Measurements from ENCODE around the gene EFCAB11.

DNA sequence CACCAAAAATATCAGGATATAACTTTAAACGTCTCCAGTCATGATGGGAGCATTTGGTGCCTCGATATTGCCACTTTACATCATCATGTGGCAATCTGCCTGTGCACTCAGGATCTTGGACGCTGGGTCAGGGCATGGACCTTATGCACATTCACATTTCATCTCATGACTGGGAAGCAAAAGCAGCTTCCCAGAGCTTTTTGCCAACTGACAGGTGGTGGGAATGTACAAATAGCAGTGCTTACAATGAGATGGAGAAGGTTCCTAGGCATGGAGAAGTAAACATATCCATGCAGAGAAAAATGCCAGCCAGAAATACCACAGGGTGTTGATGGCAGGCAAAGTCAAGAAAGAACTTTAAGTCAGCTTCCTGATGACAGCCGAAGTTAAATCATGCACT, 30.3 kb downstream of the EFCAB11 start:
- TF ChIP-seq EP300 (IDR thresholded peaks at IDR 0.05; ENCODE audit: borderline replicate concordance) (no peak), RAD21 (IDR thresholded peaks at IDR 0.05; ENCODE audit: low read depth) (no peak), YY1 (IDR thresholded peaks at IDR 0.05; ENCODE audit: low read depth) (no peak), NFIC (IDR thresholded peaks at IDR 0.05) (no peak), TEAD4 (IDR thresholded peaks at IDR 0.05) (no peak), CEBPB (IDR thresholded peaks at IDR 0.05) (no peak), EGR1 (IDR thresholded peaks at IDR 0.05) (no peak), FOXM1 (IDR thresholded peaks at IDR 0.05; ENCODE audit: borderline replicate concordance, low read depth) (no peak), TCF12 (IDR thresholded peaks at IDR 0.05; ENCODE audit: low read depth) (no peak), CREB1 (IDR thresholded peaks at IDR 0.05; ENCODE audit: low read depth) (no peak)
- TF ChIP-seq, protein P1, sequence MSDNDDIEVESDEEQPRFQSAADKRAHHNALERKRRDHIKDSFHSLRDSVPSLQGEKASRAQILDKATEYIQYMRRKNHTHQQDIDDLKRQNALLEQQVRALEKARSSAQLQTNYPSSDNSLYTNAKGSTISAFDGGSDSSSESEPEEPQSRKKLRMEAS (IDR thresholded peaks at IDR 0.05) = no peak
- TF ChIP-seq, protein P2, sequence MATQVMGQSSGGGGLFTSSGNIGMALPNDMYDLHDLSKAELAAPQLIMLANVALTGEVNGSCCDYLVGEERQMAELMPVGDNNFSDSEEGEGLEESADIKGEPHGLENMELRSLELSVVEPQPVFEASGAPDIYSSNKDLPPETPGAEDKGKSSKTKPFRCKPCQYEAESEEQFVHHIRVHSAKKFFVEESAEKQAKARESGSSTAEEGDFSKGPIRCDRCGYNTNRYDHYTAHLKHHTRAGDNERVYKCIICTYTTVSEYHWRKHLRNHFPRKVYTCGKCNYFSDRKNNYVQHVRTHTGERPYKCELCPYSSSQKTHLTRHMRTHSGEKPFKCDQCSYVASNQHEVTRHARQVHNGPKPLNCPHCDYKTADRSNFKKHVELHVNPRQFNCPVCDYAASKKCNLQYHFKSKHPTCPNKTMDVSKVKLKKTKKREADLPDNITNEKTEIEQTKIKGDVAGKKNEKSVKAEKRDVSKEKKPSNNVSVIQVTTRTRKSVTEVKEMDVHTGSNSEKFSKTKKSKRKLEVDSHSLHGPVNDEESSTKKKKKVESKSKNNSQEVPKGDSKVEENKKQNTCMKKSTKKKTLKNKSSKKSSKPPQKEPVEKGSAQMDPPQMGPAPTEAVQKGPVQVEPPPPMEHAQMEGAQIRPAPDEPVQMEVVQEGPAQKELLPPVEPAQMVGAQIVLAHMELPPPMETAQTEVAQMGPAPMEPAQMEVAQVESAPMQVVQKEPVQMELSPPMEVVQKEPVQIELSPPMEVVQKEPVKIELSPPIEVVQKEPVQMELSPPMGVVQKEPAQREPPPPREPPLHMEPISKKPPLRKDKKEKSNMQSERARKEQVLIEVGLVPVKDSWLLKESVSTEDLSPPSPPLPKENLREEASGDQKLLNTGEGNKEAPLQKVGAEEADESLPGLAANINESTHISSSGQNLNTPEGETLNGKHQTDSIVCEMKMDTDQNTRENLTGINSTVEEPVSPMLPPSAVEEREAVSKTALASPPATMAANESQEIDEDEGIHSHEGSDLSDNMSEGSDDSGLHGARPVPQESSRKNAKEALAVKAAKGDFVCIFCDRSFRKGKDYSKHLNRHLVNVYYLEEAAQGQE (IDR thresholded peaks at IDR 0.05; ENCODE audit: low read depth) = no peak
- TF ChIP-seq, protein P3, sequence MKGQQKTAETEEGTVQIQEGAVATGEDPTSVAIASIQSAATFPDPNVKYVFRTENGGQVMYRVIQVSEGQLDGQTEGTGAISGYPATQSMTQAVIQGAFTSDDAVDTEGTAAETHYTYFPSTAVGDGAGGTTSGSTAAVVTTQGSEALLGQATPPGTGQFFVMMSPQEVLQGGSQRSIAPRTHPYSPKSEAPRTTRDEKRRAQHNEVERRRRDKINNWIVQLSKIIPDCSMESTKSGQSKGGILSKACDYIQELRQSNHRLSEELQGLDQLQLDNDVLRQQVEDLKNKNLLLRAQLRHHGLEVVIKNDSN (IDR thresholded peaks at IDR 0.05) = no peak
